ENCODE data around the gene FCHO1.

FCHO1 gene

GRCh38 chr19:17751103-17751911 is at the start of gene FCHO1:
Gene FCHO1, plus strand, starts transcription at chr19:17751477. Its CDS starts 3,688 bp downstream, at chr19:17755165.
- in situ Hi-C loops (cut with MboI; ENCODE audit: low sequenced_read_pairs, unreplicated experiment), result no loop called here
- DNase-seq (ENCODE audit: low spot score), result peak; percentile 83
- TF ChIP-seq CTCF (IDR thresholded peaks at IDR 0.05; ENCODE audit: borderline replicate concordance, control extremely low read depth, extremely low read depth, insufficient read depth, missing control alignments), result no peak

GRCh38 chr19:17703824-17704463 is 47.3 kb upstream of the FCHO1 start:
- TF ChIP-seq CTCF (IDR thresholded peaks at IDR 0.05; ENCODE audit: borderline replicate concordance, control extremely low read depth, extremely low read depth, insufficient read depth, missing control alignments), result peak; percentile 77
- peak; percentile 85 for DNase-seq (ENCODE audit: low spot score)
- in situ Hi-C loops (cut with MboI; ENCODE audit: low sequenced_read_pairs, unreplicated experiment), result no loop called here

GRCh38 chr19:17706750-17707181 is 44.5 kb upstream of the FCHO1 start:
- in situ Hi-C loops (cut with MboI; ENCODE audit: low sequenced_read_pairs, unreplicated experiment), result no loop called here

GRCh38 chr19:17711851-17712250 is 39.4 kb upstream of the FCHO1 start:
- TF ChIP-seq CTCF (IDR thresholded peaks at IDR 0.05; ENCODE audit: borderline replicate concordance, control extremely low read depth, extremely low read depth, insufficient read depth, missing control alignments), result no peak
- in situ Hi-C loops (cut with MboI; ENCODE audit: low sequenced_read_pairs, unreplicated experiment), result loop anchor here (5.0 kb wide), 1 partner anchor 60 kb away; no protein-coding TSS in a partner anchor
- DNase-seq (ENCODE audit: low spot score), result no peak

More at GRCh38 chr19:17706750-17707181, 44.5 kb upstream of the FCHO1 start:
- no peak for DNase-seq (ENCODE audit: low spot score)
- TF ChIP-seq CTCF (IDR thresholded peaks at IDR 0.05; ENCODE audit: borderline replicate concordance, control extremely low read depth, extremely low read depth, insufficient read depth, missing control alignments), result no peak

GRCh38 chr19:17716309-17716929 is 34.9 kb upstream of the FCHO1 start:
- TF ChIP-seq CTCF (IDR thresholded peaks at IDR 0.05; ENCODE audit: borderline replicate concordance, control extremely low read depth, extremely low read depth, insufficient read depth, missing control alignments), result peak; percentile 13
- in situ Hi-C loops (cut with MboI; ENCODE audit: low sequenced_read_pairs, unreplicated experiment), result no loop called here
- DNase-seq (ENCODE audit: low spot score), result peak; percentile 37

GRCh38 chr19:17718550-17718946 is 32.7 kb upstream of the FCHO1 start:
- in situ Hi-C loops (cut with MboI; ENCODE audit: low sequenced_read_pairs, unreplicated experiment), result no loop called here
- TF ChIP-seq CTCF (IDR thresholded peaks at IDR 0.05; ENCODE audit: borderline replicate concordance, control extremely low read depth, extremely low read depth, insufficient read depth, missing control alignments), result no peak
- DNase-seq (ENCODE audit: low spot score), result no peak

All from GM13976 (cell line).